Ectodermal cell (in vitro differentiated cells): Measurements from ENCODE around the gene ZMYND8.
"Not testable (repeated sequence)": the region's sequence is repeated elsewhere in the genome, so short reads cannot be mapped to it uniquely, and the experiment has no call there.

Source experiments
- H3K27ac ChIP-seq: 2 replicates; pipeline ENCODE4 v1.7.0; 2013; ENCODE audit warnings: mild to moderate bottlenecking, low read depth, low read length; ENCODE audit not compliant: insufficient read depth, poor library complexity, severe bottlenecking
- H3K27me3 ChIP-seq: 2 replicates; pipeline ENCODE4 v1.7.0; 2013; ENCODE audit warnings: mild to moderate bottlenecking, low read length; ENCODE audit not compliant: insufficient read depth, control insufficient read depth, poor library complexity, severe bottlenecking
- H3K36me3 ChIP-seq: one replicate; pipeline ENCODE4 v1.7.0; 2013; ENCODE audit warnings: low read length; ENCODE audit not compliant: control insufficient read depth, insufficient read depth
- H3K4me1 ChIP-seq: one replicate; pipeline ENCODE4 v1.7.0; 2013; ENCODE audit warnings: low read length; ENCODE audit not compliant: control insufficient read depth, insufficient read depth
- H3K4me3 ChIP-seq: 2 replicates; pipeline ENCODE4 v1.7.0; 2013; ENCODE audit warnings: low read depth, low read length, control low read depth; ENCODE audit not compliant: insufficient read depth
- H3K9me3 ChIP-seq: 2 replicates; pipeline ENCODE4 v1.7.0; 2013; ENCODE audit warnings: mild to moderate bottlenecking, low read length, moderate library complexity; ENCODE audit not compliant: control insufficient read depth
- WGBS, 2 experiments: methylation state at CpG; one replicate each; pipeline ENCODE4 v1.1.7; 2013; ENCODE audit warnings: missing lambda C conversion rate in 2 of 2; 5-methylcytosine and 5-hydroxymethylcytosine counted together

ZMYND8 gene

GRCh38 chr20:47181056-47181862 lies 175.2 kb downstream of the ZMYND8 start:
- H3K4me3 ChIP-seq, result no peak overlapping the region
- H3K27ac ChIP-seq, result no peak overlapping the region
- no peaks in the 10 kb centered on the region for H3K4me1 ChIP-seq
- 62 to 79% methylated on average over 4 to 5 of the region's 5 CpGs for WGBS, 2 experiments
- no peaks in the 10 kb centered on the region for H3K27me3 ChIP-seq
- H3K9me3 ChIP-seq, result no peaks in the 10 kb centered on the region
- no peaks in the 10 kb centered on the region for H3K36me3 ChIP-seq

GRCh38 chr20:47179267-47179666 lies 177.2 kb downstream of the ZMYND8 start:
- H3K9me3 ChIP-seq, result no peaks in the 10 kb centered on the region
- H3K4me3 ChIP-seq, result no peak overlapping the region
- peaks cover 8% of the 10 kb centered on the region for H3K4me1 ChIP-seq
- H3K27me3 ChIP-seq, result no peaks in the 10 kb centered on the region
- no peaks in the 10 kb centered on the region for H3K36me3 ChIP-seq
- H3K27ac ChIP-seq, result no peak overlapping the region

- no peak overlapping the region for H3K27ac ChIP-seq
- H3K27me3 ChIP-seq, result no peaks in the 10 kb centered on the region
- 58 to 67% methylated on average over 1 of the region's 1 CpG for WGBS, 2 experiments
Observed at GRCh38 chr20:47178851-47179250, 177.6 kb downstream of the ZMYND8 start.

GRCh38 chr20:47178277-47178676 lies 178.2 kb downstream of the ZMYND8 start:
- H3K4me3 ChIP-seq, result no peak overlapping the region
- WGBS, 2 experiments, result 60 to 67% methylated on average over 3 of the region's 3 CpGs
- H3K27me3 ChIP-seq, result no peaks in the 10 kb centered on the region
- H3K27ac ChIP-seq, result no peak overlapping the region
- H3K4me1 ChIP-seq, result peaks cover 8% of the 10 kb centered on the region
- H3K36me3 ChIP-seq, result no peaks in the 10 kb centered on the region
- H3K9me3 ChIP-seq, result no peaks in the 10 kb centered on the region

More at GRCh38 chr20:47178851-47179250, 177.6 kb downstream of the ZMYND8 start:
- no peak overlapping the region for H3K4me3 ChIP-seq
- peaks cover 8% of the 10 kb centered on the region for H3K4me1 ChIP-seq
- H3K36me3 ChIP-seq, result no peaks in the 10 kb centered on the region
- no peaks in the 10 kb centered on the region for H3K9me3 ChIP-seq

- H3K27me3 ChIP-seq, H3K4me1 ChIP-seq, H3K9me3 ChIP-seq, H3K4me3 ChIP-seq, H3K36me3 ChIP-seq, H3K27ac ChIP-seq: not testable (repeated sequence)
- WGBS, 2 experiments, result 72 to 75% methylated on average over 5 of the region's 5 CpGs
Observed at GRCh38 chr20:47176217-47176616, 180.3 kb downstream of the ZMYND8 start.

GRCh38 chr20:47175493-47175892 lies 181.0 kb downstream of the ZMYND8 start:
- 41 to 43% methylated on average over 6 of the region's 6 CpGs for WGBS, 2 experiments
- Histone ChIP-seq H3K27me3 (no peaks in the 10 kb centered on the region), H3K27ac (no peak overlapping the region), H3K4me1 (peaks cover 8% of the 10 kb centered on the region), H3K4me3 (no peak overlapping the region), H3K36me3 (no peaks in the 10 kb centered on the region), H3K9me3 (no peaks in the 10 kb centered on the region)

GRCh38 chr20:47174456-47175243 lies 181.8 kb downstream of the ZMYND8 start:
- Histone ChIP-seq H3K27ac (no peak overlapping the region), H3K27me3 (no peaks in the 10 kb centered on the region), H3K9me3 (no peaks in the 10 kb centered on the region), H3K36me3 (no peaks in the 10 kb centered on the region), H3K4me3 (no peak overlapping the region), H3K4me1 (peaks cover 8% of the 10 kb centered on the region)
- WGBS, 2 experiments, result 93 to 94% methylated on average over 21 of the region's 21 CpGs

- Histone ChIP-seq H3K4me3 (no peak overlapping the region), H3K4me1 (peaks cover 8% of the 10 kb centered on the region), H3K9me3 (no peaks in the 10 kb centered on the region), H3K27me3 (no peaks in the 10 kb centered on the region), H3K36me3 (no peaks in the 10 kb centered on the region), H3K27ac (no peak overlapping the region)
- WGBS, 2 experiments, result 91 to 92% methylated on average over 6 of the region's 6 CpGs
Observed at GRCh38 chr20:47173596-47174216, 182.8 kb downstream of the ZMYND8 start.

- 94 to 95% methylated on average over 16 of the region's 16 CpGs for WGBS, 2 experiments
- no peak overlapping the region for H3K4me3 ChIP-seq
- no peak overlapping the region for H3K27ac ChIP-seq
- no peaks in the 10 kb centered on the region for H3K27me3 ChIP-seq
- no peaks in the 10 kb centered on the region for H3K9me3 ChIP-seq
- peaks cover 8% of the 10 kb centered on the region for H3K4me1 ChIP-seq
- H3K36me3 ChIP-seq, result no peaks in the 10 kb centered on the region
Observed at GRCh38 chr20:47172579-47172978, 183.9 kb downstream of the ZMYND8 start.

- no peaks in the 10 kb centered on the region for H3K27me3 ChIP-seq
- no peaks in the 10 kb centered on the region for H3K4me1 ChIP-seq
- no peak overlapping the region for H3K4me3 ChIP-seq
- no peak overlapping the region for H3K27ac ChIP-seq
- 86 to 90% methylated on average over 9 of the region's 9 CpGs for WGBS, 2 experiments
- H3K36me3 ChIP-seq, result no peaks in the 10 kb centered on the region
- no peaks in the 10 kb centered on the region for H3K9me3 ChIP-seq
Observed at GRCh38 chr20:47167846-47168245, 188.7 kb downstream of the ZMYND8 start.
